PFSK-1 (cell line): Measurements from ENCODE around the gene NFIA.

Experiments
- FOXP2 ChIP-seq: optimal IDR thresholded peaks from 2 replicates; pipeline ENCODE3; 2011; ENCODE audit warnings: borderline replicate concordance, control low read depth, inconsistent platforms; ENCODE audit not compliant: insufficient read depth; ENCODE audit errors: extremely low read length, extremely low read depth
- POLR2AphosphoS5 ChIP-seq: IDR thresholded peaks from 2 replicates; pipeline ENCODE4 v1.6.1; 2012; ENCODE audit warnings: low read depth, mild to moderate bottlenecking, control low read depth, low read length, moderate library complexity
- REST ChIP-seq, 2 experiments: IDR thresholded peaks; 2 replicates each; pipeline versions ENCODE4 v1.6.1 to v1.8.0; 2011 to 2012; ENCODE audit warnings: low read depth in 2 of 2, low read length in 2 of 2, control low read depth in 1 of 2, inconsistent platforms in 1 of 2, mild to moderate bottlenecking in 1 of 2, moderate library complexity in 1 of 2; ENCODE audit not compliant: insufficient read depth in 1 of 2
- SIN3A ChIP-seq: IDR thresholded peaks from 2 replicates; pipeline ENCODE4 v1.6.1; 2012; ENCODE audit warnings: mild to moderate bottlenecking, low read length, moderate library complexity, borderline replicate concordance; ENCODE audit not compliant: insufficient read depth
- TAF1 ChIP-seq: IDR thresholded peaks from 2 replicates; pipeline ENCODE4 v1.6.1; 2012; ENCODE audit warnings: low read length, control low read depth, borderline replicate concordance; ENCODE audit not compliant: insufficient read depth

DNA sequence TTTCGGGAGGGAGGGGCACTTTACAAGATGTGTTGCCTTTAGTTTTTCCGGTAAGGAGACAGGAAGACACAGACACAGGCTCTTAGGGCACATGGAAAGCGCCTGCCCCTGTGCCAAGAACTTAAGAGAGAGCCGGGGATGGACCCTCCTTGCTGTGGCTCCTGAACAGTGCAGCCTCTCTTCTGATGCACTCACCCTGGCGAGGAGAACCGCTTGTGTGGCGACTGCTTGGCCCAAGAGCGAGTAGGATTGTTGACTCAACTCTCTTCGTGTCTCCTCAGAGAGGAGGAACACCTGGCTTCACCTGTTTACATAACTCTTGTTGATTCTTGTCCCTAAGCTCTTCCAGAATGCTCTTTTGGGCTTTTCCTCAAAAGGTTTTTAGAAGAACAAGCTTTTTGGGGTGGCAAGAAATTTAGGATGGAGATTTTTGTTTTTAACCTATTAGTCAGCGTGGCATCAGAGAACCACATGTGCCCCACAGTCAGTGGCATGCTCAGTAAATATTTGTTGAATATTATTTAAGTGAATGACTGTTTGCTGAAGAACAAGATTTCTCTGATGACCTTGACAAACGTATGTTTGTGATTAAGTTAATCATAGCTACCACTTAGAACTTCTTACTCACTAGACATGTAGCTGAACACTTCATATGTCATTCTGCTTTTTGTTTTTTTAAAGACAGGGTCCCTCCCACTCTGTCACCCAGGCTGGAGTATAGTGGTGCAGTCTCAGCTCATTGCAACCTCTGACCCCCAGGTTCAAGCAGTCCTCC lies 60.6 kb downstream of the NFIA start:
- no peak for TF ChIP-seq REST (IDR thresholded peaks at IDR 0.05; ENCODE audit: insufficient read depth in 1 of 2, low read depth in 2 of 2, low read length in 2 of 2)
- no peak for TF ChIP-seq POLR2AphosphoS5
- no peak for TF ChIP-seq SIN3A
- TF ChIP-seq TAF1 = no peak
- no peak for TF ChIP-seq FOXP2
